Naive thymus-derived CD4-positive, alpha-beta T cell (primary cell): ENCODE data around the gene MOK. TPM values are rescaled to one million over a fixed set of nuclear protein-coding genes. Genes with fewer than 3 reads are reported as not detected.
A peak's percentile ranks its signal among the peaks of the same experiment; 100 is the strongest.

Experiments
- ATAC-seq: fragments of 150-1000 bp; cut with Tn5 transposase; 2 replicates; pipeline ENCODE4 v1.10.0; 2021; ENCODE audit warnings: mild to moderate bottlenecking, moderate library complexity
- CTCF ChIA-PET: fragments of 350-600 bp; sonication (Branson Sonifier 250); formaldehyde crosslinking; loops from one replicate; lab custom pipeline; 2021; ENCODE audit warnings: antibody characterized with exemption; lab: Charles Lee
- POLR2A ChIA-PET: fragments of 350-600 bp; sonication (Branson Sonifier 250); formaldehyde crosslinking; loops from one replicate; lab custom pipeline; 2021; ENCODE audit warnings: antibody characterized with exemption, inconsistent platforms; lab: Charles Lee
- DNase-seq, 9 donors: peaks; one replicate each; pipeline versions ENCODE4 v3.0.0 to v3.0.0-alpha.2; 2020 to 2022; ENCODE audit warnings: mixed read lengths in 1 of 9
- H3K27ac ChIP-seq: one replicate; pipeline ENCODE4 v1.7.0; 2013; ENCODE audit warnings: mild to moderate bottlenecking, low read depth, low read length, moderate library complexity
- H3K27me3 ChIP-seq, 2 donors: one replicate each; pipeline ENCODE4 v1.7.0; 2013; ENCODE audit warnings: low read length in 2 of 2, mild to moderate bottlenecking in 2 of 2, moderate library complexity in 2 of 2; ENCODE audit not compliant: control insufficient read depth in 2 of 2, insufficient read depth in 2 of 2
- H3K36me3 ChIP-seq, 3 experiments: 1 replicate in 2 of 3; 2 replicates in 1 of 3; pipeline ENCODE4 v1.7.0; 2013; ENCODE audit warnings: low read length in 3 of 3, mild to moderate bottlenecking in 3 of 3, moderate library complexity in 1 of 3; ENCODE audit not compliant: insufficient read depth in 3 of 3, control insufficient read depth in 2 of 3
- H3K4me1 ChIP-seq, 2 donors: one replicate each; pipeline ENCODE4 v1.7.0; 2013; ENCODE audit warnings: low read length in 2 of 2, mild to moderate bottlenecking in 2 of 2, moderate library complexity in 1 of 2; ENCODE audit not compliant: control insufficient read depth in 2 of 2, insufficient read depth in 2 of 2
- H3K4me3 ChIP-seq: 2 replicates; pipeline ENCODE4 v1.7.0; 2013; ENCODE audit warnings: mild to moderate bottlenecking, low read length
- H3K9me3 ChIP-seq, 3 experiments: 1 replicate in 2 of 3; 2 replicates in 1 of 3; pipeline ENCODE4 v1.7.0; 2013; ENCODE audit warnings: low read length in 3 of 3; ENCODE audit not compliant: control insufficient read depth in 2 of 3
- H3K27ac Mint-ChIP-seq, 9 donors: one replicate each; pipeline ENCODE4 v1.8.0; 2020 to 2022; ENCODE audit warnings: mixed read lengths in 9 of 9, mild to moderate bottlenecking in 8 of 9, moderate library complexity in 5 of 9, inconsistent platforms in 2 of 9
- H3K27me3 Mint-ChIP-seq, 5 donors: one replicate each; pipeline ENCODE4 v1.8.0; 2021 to 2022; ENCODE audit warnings: mixed read lengths in 5 of 5, mild to moderate bottlenecking in 1 of 5
- H3K36me3 Mint-ChIP-seq, 5 donors: one replicate each; pipeline ENCODE4 v1.8.0; 2020 to 2022; ENCODE audit warnings: mixed read lengths in 5 of 5, mild to moderate bottlenecking in 3 of 5, inconsistent platforms in 1 of 5
- H3K4me1 Mint-ChIP-seq, 7 donors: one replicate each; pipeline ENCODE4 v1.8.0; 2020 to 2022; ENCODE audit warnings: mixed read lengths in 7 of 7, mild to moderate bottlenecking in 3 of 7, inconsistent platforms in 1 of 7
- H3K4me3 Mint-ChIP-seq, 10 donors: one replicate each; pipeline ENCODE4 v1.8.0; 2020 to 2022; ENCODE audit warnings: mild to moderate bottlenecking in 10 of 10, mixed read lengths in 10 of 10, moderate library complexity in 6 of 10, inconsistent platforms in 2 of 10
- H3K9me3 Mint-ChIP-seq, 11 donors: one replicate each; pipeline ENCODE4 v1.8.0; 2020 to 2022; ENCODE audit warnings: mixed read lengths in 11 of 11, mild to moderate bottlenecking in 4 of 11, inconsistent platforms in 1 of 11, moderate library complexity in 1 of 11
- intact Hi-C, 2 donors: fragments of 100-400 bp; cut with micrococcal nuclease; formaldehyde crosslinking; loops; one replicate each; pipeline ENCODE4 v1.15.1; 2023
- polyA plus RNA-seq, 2 donors: library from polyadenylated mRNA; unstranded; fragments of 300-500 nt; fragmentation: Illumina TruSeq; gene quantifications; one replicate each; pipeline ENCODE4 v1.2.3, GENCODE V29; 2021
- total RNA-seq, 6 experiments: library from RNA in 5 of 6; stranded (reverse) in 5 of 6; gene quantifications; 1 replicate in 5 of 6; 2 replicates in 1 of 6; pipeline ENCODE4 v1.2.3 and lab custom pipeline; 2021 to 2026

MOK gene
- total and polyA plus RNA-seq, 7 experiments from 2014 or later, result 1.3 to 3.5 (median 1.9) TPM

GRCh38 chr14:102205560-102205959, 99.4 kb downstream of the MOK start:
- DNase-seq (no peak), ATAC-seq (no peak)
- Mint-ChIP-seq H3K27ac (peak overlapping the region in 5 of 9 donors; percentile 1 to 59 (median 31)), H3K27me3 (no peaks in the 10 kb centered on the region), H3K9me3 (no peaks in the 10 kb centered on the region), H3K4me3 (no peak overlapping the region), H3K36me3 (peaks cover 7 to 43% (median 12%) of the 10 kb centered on the region in 5 donors), H3K4me1 (peaks cover 15 to 35% (median 25%) of the 10 kb centered on the region in 7 donors)
- Histone ChIP-seq H3K27me3 (no peaks in the 10 kb centered on the region), H3K9me3 (no peaks in the 10 kb centered on the region), H3K27ac (no peak overlapping the region), H3K36me3 (peaks cover 0 to 67% (median 6%) of the 10 kb centered on the region in 3 experiments), H3K4me1 (peaks cover 5 to 11% of the 10 kb centered on the region in 2 donors), H3K4me3 (no peak overlapping the region)
- POLR2A ChIA-PET, result interaction anchor here (0.7 kb wide), 1 partner anchor 96 kb away, joined by 3 read pairs; no protein-coding TSS in a partner anchor
- intact Hi-C loops, result no loop called here
- CTCF ChIA-PET, result no interaction called here

GRCh38 chr14:102203382-102203781, 101.6 kb downstream of the MOK start:
- peak overlapping the region in 2 of 9 donors; percentile 8 to 32 for H3K27ac Mint-ChIP-seq
- intact Hi-C loops, result no loop called here
- no peak for ATAC-seq
- H3K4me1 Mint-ChIP-seq, result peaks cover 34 to 57% (median 42%) of the 10 kb centered on the region in 7 donors
- peaks cover 0 to 2% (median 0%) of the 10 kb centered on the region in 11 donors for H3K9me3 Mint-ChIP-seq
- ChIA-PET CTCF (no interaction called here), POLR2A (no interaction called here)
- no peaks in the 10 kb centered on the region for H3K27me3 Mint-ChIP-seq
- peaks cover 0 to 57% (median 0%) of the 10 kb centered on the region in 3 experiments for H3K36me3 ChIP-seq
- no peak overlapping the region for H3K27ac ChIP-seq
- H3K4me1 ChIP-seq, result peaks cover 10 to 28% of the 10 kb centered on the region in 2 donors
- H3K4me3 ChIP-seq, result no peak overlapping the region
- no peaks in the 10 kb centered on the region for H3K27me3 ChIP-seq
- no peak overlapping the region for H3K4me3 Mint-ChIP-seq
- no peak for DNase-seq
- H3K36me3 Mint-ChIP-seq, result peaks cover 0 to 32% (median 19%) of the 10 kb centered on the region in 5 donors
- H3K9me3 ChIP-seq, result no peaks in the 10 kb centered on the region

GRCh38 chr14:102202944-102203343, 102.0 kb downstream of the MOK start:
- H3K9me3 ChIP-seq, result no peaks in the 10 kb centered on the region
- Mint-ChIP-seq H3K27me3 (no peaks in the 10 kb centered on the region), H3K27ac (peak overlapping the region in 1 of 9 donors; percentile 38), H3K4me3 (no peak overlapping the region), H3K4me1 (peaks cover 34 to 59% (median 45%) of the 10 kb centered on the region in 7 donors), H3K36me3 (peaks cover 0 to 33% (median 19%) of the 10 kb centered on the region in 5 donors), H3K9me3 (peaks cover 0 to 2% (median 0%) of the 10 kb centered on the region in 11 donors)
- H3K4me1 ChIP-seq, result peaks cover 10 to 28% of the 10 kb centered on the region in 2 donors
- no peak overlapping the region for H3K4me3 ChIP-seq
- DNase-seq, result no peak
- H3K27me3 ChIP-seq, result no peaks in the 10 kb centered on the region
- ATAC-seq, result no peak
- peaks cover 0 to 55% (median 0%) of the 10 kb centered on the region in 3 experiments for H3K36me3 ChIP-seq
- ChIA-PET CTCF (no interaction called here), POLR2A (no interaction called here)
- no peak overlapping the region for H3K27ac ChIP-seq
- intact Hi-C loops, result no loop called here

GRCh38 chr14:102201776-102202175, 103.2 kb downstream of the MOK start:
- H3K4me1 Mint-ChIP-seq, result peaks cover 45 to 71% (median 57%) of the 10 kb centered on the region in 7 donors
- intact Hi-C loops, result no loop called here
- ChIA-PET POLR2A (no interaction called here), CTCF (no interaction called here)
- H3K27ac Mint-ChIP-seq, result peak overlapping the region; percentile 33 to 90 (median 59)
- no peaks in the 10 kb centered on the region for H3K9me3 ChIP-seq
- peaks cover 0 to 2% (median 0%) of the 10 kb centered on the region in 11 donors for H3K9me3 Mint-ChIP-seq
- no peak overlapping the region for H3K27ac ChIP-seq
- H3K36me3 Mint-ChIP-seq, result peaks cover 6 to 39% (median 22%) of the 10 kb centered on the region in 5 donors
- DNase-seq, result no peak
- ATAC-seq, result no peak
- H3K36me3 ChIP-seq, result peaks cover 0 to 56% (median 5%) of the 10 kb centered on the region in 3 experiments
- H3K4me1 ChIP-seq, result peaks cover 10 to 28% of the 10 kb centered on the region in 2 donors
- no peaks in the 10 kb centered on the region for H3K27me3 Mint-ChIP-seq
- peak overlapping the region in 5 of 10 donors; percentile 37 to 59 (median 53) for H3K4me3 Mint-ChIP-seq
- H3K4me3 ChIP-seq, result no peak overlapping the region
- H3K27me3 ChIP-seq, result no peaks in the 10 kb centered on the region

- Mint-ChIP-seq H3K27ac (peak overlapping the region; percentile 16 to 90 (median 52)), H3K36me3 (peaks cover 6 to 41% (median 22%) of the 10 kb centered on the region in 5 donors), H3K4me1 (peaks cover 49 to 75% (median 61%) of the 10 kb centered on the region in 7 donors), H3K27me3 (no peaks in the 10 kb centered on the region), H3K4me3 (peak overlapping the region in 9 of 10 donors; percentile 25 to 80 (median 56)), H3K9me3 (peaks cover 0 to 2% (median 0%) of the 10 kb centered on the region in 11 donors)
- ChIA-PET POLR2A (no interaction called here), CTCF (interaction anchor here (0.5 kb wide), 1 partner anchor 1958 kb away, joined by 5 read pairs; no protein-coding TSS in a partner anchor)
- H3K9me3 ChIP-seq, result no peaks in the 10 kb centered on the region
- intact Hi-C loops, result no loop called here
- no peaks in the 10 kb centered on the region for H3K27me3 ChIP-seq
- ATAC-seq (no peak), DNase-seq (peak in 1 of 9 donors; percentile 11)
- H3K4me3 ChIP-seq, result no peak overlapping the region
- peaks cover 0 to 56% (median 5%) of the 10 kb centered on the region in 3 experiments for H3K36me3 ChIP-seq
- peak overlapping the region; percentile 53 for H3K27ac ChIP-seq
- H3K4me1 ChIP-seq, result peaks cover 10 to 28% of the 10 kb centered on the region in 2 donors
Measured at GRCh38 chr14:102201353-102201738, 103.6 kb downstream of the MOK start.

GRCh38 chr14:102200690-102201352, 104.1 kb downstream of the MOK start:
- Histone ChIP-seq H3K27ac (peak overlapping the region; percentile 53), H3K4me3 (peak overlapping the region; percentile 32), H3K36me3 (peaks cover 0 to 59% (median 5%) of the 10 kb centered on the region in 3 experiments), H3K27me3 (no peaks in the 10 kb centered on the region), H3K9me3 (no peaks in the 10 kb centered on the region), H3K4me1 (peaks cover 10 to 28% of the 10 kb centered on the region in 2 donors)
- ATAC-seq (peak; percentile 61), DNase-seq (peak in 7 of 9 donors; percentile 8 to 35 (median 22))
- POLR2A ChIA-PET, result no interaction called here
- intact Hi-C loops, result no loop called here
- Mint-ChIP-seq H3K27me3 (no peaks in the 10 kb centered on the region), H3K4me3 (peak overlapping the region; percentile 22 to 80 (median 54)), H3K4me1 (peaks cover 52 to 80% (median 67%) of the 10 kb centered on the region in 7 donors), H3K9me3 (peaks cover 0 to 2% (median 0%) of the 10 kb centered on the region in 11 donors), H3K27ac (peak overlapping the region; percentile 16 to 90 (median 52)), H3K36me3 (peaks cover 6 to 45% (median 22%) of the 10 kb centered on the region in 5 donors)
- CTCF ChIA-PET, result interaction anchor here (0.5 kb wide), 1 partner anchor 1957 kb away, joined by 5 read pairs; no protein-coding TSS in a partner anchor
